ENCODE results near the gene FAF1.

The FAF1 gene

DNA sequence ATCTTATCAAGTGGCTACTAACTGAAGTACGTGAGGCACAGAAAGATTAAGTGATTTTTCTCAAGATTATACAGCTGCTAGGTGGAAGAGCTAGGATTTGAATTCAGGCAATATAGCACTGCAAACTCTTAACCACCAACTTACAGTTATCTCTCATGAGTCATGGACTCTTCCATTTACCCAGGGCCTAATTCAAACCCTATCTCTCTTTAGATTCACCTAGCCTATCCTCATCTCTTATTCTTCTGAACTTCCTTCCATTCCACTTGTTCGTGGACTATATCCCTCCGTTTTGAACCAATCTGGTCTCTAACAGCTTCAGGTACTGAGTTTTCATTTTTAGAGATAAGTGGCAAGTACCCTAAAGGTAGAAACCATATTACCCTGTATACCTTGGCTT, 444.0 kb downstream of the FAF1 start:
- Histone ChIP-seq H3K4me1 (ENCODE audit: control insufficient read depth, insufficient read depth, low read length) (no peaks in the 10 kb centered on the region), H3K36me3 (ENCODE audit: control insufficient read depth, insufficient read depth, low read length) (no peaks in the 10 kb centered on the region), H3K9ac (ENCODE audit: low read length) (no peak overlapping the region), H3K27ac (ENCODE audit: low read depth, low read length) (no peak overlapping the region), H3K4me3 (ENCODE audit: low read length) (no peak overlapping the region), H3K27me3 (ENCODE audit: control insufficient read depth, insufficient read depth, low read length) (no peaks in the 10 kb centered on the region)

DNA sequence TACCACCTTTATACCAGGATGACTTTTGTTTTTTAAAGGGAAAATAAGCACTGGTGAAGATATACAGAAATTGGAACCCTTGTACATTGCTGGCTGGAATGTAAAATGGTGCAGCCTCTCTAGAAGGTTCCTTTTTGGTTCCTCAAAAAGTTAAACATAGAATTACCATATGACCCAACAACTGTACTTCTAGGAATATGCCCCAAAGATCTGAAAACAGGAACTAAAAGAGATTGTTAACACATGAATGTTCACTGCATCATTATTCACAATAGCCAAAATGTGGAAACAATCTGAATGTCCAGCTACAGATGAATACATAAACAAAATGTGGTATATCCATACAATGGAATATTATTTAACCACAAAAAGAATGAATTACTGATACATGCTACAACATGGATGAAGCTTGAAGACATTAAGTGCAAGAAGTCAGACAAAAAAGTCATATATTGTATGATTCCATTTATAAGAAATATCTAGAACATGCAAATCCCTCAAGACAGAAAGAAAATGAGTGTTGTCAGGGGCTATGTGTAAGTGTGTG, 452.0 kb downstream of the FAF1 start:
- Histone ChIP-seq H3K36me3 (ENCODE audit: control insufficient read depth, insufficient read depth, low read length) (peaks cover 2% of the 10 kb centered on the region), H3K27ac (ENCODE audit: low read depth, low read length) (no peak overlapping the region), H3K4me3 (ENCODE audit: low read length) (no peak overlapping the region), H3K4me1 (ENCODE audit: control insufficient read depth, insufficient read depth, low read length) (no peaks in the 10 kb centered on the region), H3K27me3 (ENCODE audit: control insufficient read depth, insufficient read depth, low read length) (no peaks in the 10 kb centered on the region), H3K9ac (ENCODE audit: low read length) (no peak overlapping the region)

DNA sequence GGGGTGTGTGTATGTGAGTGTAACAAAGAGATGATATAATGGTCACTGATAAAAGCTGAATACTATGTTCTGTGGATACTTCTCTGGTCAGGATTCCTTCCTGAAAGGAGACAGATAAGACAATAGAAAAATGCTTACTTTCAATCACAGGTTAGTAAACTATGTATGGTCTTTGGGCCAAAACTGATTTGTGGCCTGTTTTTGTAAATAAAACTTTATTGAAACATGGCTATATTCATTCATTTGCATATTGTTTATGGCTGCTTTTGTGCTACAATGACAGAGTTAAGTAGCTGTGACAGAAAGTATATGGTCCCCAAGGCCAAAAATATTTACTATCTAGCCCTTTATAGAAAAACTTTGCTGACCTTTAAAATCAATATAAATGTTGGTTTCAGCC, 454.6 kb downstream of the FAF1 start:
- Histone ChIP-seq H3K27me3 (ENCODE audit: control insufficient read depth, insufficient read depth, low read length) (no peaks in the 10 kb centered on the region), H3K4me1 (ENCODE audit: control insufficient read depth, insufficient read depth, low read length) (no peaks in the 10 kb centered on the region), H3K9ac (ENCODE audit: low read length) (no peak overlapping the region), H3K27ac (ENCODE audit: low read depth, low read length) (no peak overlapping the region), H3K36me3 (ENCODE audit: control insufficient read depth, insufficient read depth, low read length) (peaks cover 2% of the 10 kb centered on the region), H3K4me3 (ENCODE audit: low read length) (no peak overlapping the region)

DNA sequence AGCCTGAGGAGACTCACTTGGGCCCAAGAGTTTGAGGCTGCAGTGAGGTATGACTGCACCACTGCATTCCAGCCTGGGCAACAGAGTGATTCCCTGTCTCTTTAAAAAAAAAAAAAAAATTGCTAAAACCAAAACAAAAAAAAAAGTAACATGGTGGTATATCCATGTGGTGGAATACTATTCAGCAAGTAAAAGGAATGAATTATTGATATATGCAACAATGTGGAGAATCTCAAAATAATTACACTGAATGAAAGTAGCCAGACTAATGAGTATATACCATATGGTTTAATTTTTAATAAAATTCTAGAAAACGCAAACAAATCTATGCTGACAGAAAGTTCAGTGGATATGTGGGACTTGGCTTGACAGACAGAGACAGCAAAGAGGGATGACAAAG, 456.6 kb downstream of the FAF1 start:
- H3K27ac ChIP-seq (ENCODE audit: low read depth, low read length): no peak overlapping the region
- H3K9ac ChIP-seq (ENCODE audit: low read length): no peak overlapping the region
- H3K36me3 ChIP-seq (ENCODE audit: control insufficient read depth, insufficient read depth, low read length): peaks cover 2% of the 10 kb centered on the region
- H3K4me1 ChIP-seq (ENCODE audit: control insufficient read depth, insufficient read depth, low read length): no peaks in the 10 kb centered on the region
- H3K27me3 ChIP-seq (ENCODE audit: control insufficient read depth, insufficient read depth, low read length): no peaks in the 10 kb centered on the region
- H3K4me3 ChIP-seq (ENCODE audit: low read length): no peak overlapping the region

DNA sequence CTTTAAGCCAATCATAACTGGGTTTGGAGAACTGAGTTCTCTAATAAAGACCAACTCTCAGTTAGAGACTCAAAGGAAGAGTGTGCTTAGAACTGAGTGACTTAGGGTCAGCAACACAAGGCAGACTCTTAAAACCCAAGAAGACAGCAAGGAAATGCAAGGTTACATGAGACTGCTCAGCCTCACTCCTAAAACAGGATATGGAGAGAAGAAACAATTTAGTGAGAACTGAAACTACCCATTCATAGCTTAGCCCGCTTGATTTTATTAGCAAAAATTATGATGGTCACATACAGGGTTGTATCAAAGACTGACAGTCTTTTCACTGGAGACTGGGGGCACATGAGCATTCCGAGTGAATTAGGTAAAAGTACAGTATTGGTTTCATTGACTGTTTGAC, 457.9 kb downstream of the FAF1 start:
- Histone ChIP-seq H3K4me1 (ENCODE audit: control insufficient read depth, insufficient read depth, low read length) (no peaks in the 10 kb centered on the region), H3K27ac (ENCODE audit: low read depth, low read length) (no peak overlapping the region), H3K27me3 (ENCODE audit: control insufficient read depth, insufficient read depth, low read length) (no peaks in the 10 kb centered on the region), H3K36me3 (ENCODE audit: control insufficient read depth, insufficient read depth, low read length) (peaks cover 2% of the 10 kb centered on the region), H3K4me3 (ENCODE audit: low read length) (no peak overlapping the region), H3K9ac (ENCODE audit: low read length) (no peak overlapping the region)

DNA sequence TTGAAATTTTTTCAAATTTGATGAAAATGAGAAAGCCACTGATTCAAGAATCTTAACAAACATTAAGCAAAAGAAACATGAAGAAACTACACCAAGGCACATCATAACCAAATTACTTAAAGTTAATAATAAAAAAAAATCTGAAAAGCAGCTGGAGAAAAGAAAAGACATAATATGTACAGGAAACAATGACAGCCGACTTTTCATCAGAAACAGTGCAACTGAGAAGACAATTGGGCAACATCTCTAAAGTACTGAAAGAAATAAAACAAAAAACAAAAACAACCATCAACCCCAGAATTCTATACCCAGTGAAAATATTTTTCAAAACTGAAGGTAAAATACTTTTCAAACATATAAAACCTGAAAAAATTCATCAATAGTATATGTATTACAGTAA, 463.1 kb downstream of the FAF1 start:
- Histone ChIP-seq H3K27ac (ENCODE audit: low read depth, low read length) (no peak overlapping the region), H3K4me3 (ENCODE audit: low read length) (no peak overlapping the region), H3K36me3 (ENCODE audit: control insufficient read depth, insufficient read depth, low read length) (no peaks in the 10 kb centered on the region), H3K4me1 (ENCODE audit: control insufficient read depth, insufficient read depth, low read length) (no peaks in the 10 kb centered on the region), H3K9ac (ENCODE audit: low read length) (no peak overlapping the region), H3K27me3 (ENCODE audit: control insufficient read depth, insufficient read depth, low read length) (no peaks in the 10 kb centered on the region)

DNA sequence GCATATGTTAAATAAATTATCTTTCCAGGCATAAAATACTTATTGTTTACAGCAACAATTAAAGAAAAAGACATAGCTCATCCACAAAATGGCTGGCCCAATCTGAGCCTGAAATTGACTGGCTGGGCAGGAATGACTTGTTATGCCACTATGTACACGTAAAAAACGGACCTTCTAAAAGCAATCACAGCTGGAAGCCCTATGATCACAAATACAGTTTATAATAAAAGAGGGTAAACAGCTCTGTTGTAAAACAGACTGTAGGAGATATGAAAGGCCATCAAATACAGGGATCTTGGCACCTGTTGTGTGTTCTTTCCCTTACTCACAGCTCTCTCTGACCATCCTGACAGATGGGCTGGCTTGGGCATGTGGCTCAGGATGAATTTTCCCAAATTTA, 466.4 kb downstream of the FAF1 start:
- H3K27ac ChIP-seq (ENCODE audit: low read depth, low read length): no peak overlapping the region
- no peaks in the 10 kb centered on the region for H3K27me3 ChIP-seq (ENCODE audit: control insufficient read depth, insufficient read depth, low read length)
- no peaks in the 10 kb centered on the region for H3K36me3 ChIP-seq (ENCODE audit: control insufficient read depth, insufficient read depth, low read length)
- no peaks in the 10 kb centered on the region for H3K4me1 ChIP-seq (ENCODE audit: control insufficient read depth, insufficient read depth, low read length)
- no peak overlapping the region for H3K9ac ChIP-seq (ENCODE audit: low read length)
- H3K4me3 ChIP-seq (ENCODE audit: low read length): no peak overlapping the region

DNA sequence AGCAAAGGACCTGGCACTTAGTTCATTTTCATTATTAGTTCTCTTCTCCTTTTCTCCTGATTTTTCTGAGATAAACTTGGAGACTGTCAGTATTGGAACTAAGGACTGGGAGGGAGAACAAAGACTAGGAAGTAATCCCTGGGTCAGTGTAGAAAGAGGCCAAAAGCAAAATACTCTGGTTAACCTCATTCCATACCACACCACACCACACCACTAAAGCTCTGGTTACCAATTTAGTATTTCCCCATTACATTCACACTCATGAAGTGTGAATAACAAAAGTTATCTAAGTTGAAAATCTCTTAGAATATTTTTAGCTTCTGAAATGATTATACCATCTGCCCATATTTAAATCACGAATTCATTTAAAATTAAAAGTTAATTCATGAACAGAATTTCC, 467.9 kb downstream of the FAF1 start:
- no peaks in the 10 kb centered on the region for H3K36me3 ChIP-seq (ENCODE audit: control insufficient read depth, insufficient read depth, low read length)
- H3K4me1 ChIP-seq (ENCODE audit: control insufficient read depth, insufficient read depth, low read length): no peaks in the 10 kb centered on the region
- no peak overlapping the region for H3K4me3 ChIP-seq (ENCODE audit: low read length)
- H3K27ac ChIP-seq (ENCODE audit: low read depth, low read length): no peak overlapping the region
- H3K9ac ChIP-seq (ENCODE audit: low read length): no peak overlapping the region
- H3K27me3 ChIP-seq (ENCODE audit: control insufficient read depth, insufficient read depth, low read length): no peaks in the 10 kb centered on the region

DNA sequence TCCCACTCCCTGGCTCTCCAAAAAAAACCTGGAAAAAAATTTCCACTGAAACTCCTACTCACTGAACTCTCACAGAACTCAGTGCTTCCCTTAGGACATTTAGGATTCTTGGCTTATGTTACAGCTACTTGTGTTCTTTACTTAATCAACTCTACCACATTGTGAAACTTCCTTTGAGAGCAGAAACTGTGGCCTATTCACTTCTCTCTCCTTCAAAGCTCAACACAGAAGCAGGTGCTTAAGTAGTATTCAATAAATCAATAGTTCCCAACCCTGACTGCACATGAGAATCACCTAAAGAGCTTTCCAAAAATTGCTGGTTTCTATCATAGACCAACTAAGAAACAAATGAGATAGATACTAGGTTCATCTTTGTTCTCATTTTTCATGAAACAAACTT, 468.9 kb downstream of the FAF1 start:
- H3K36me3 ChIP-seq (ENCODE audit: control insufficient read depth, insufficient read depth, low read length): no peaks in the 10 kb centered on the region
- H3K27me3 ChIP-seq (ENCODE audit: control insufficient read depth, insufficient read depth, low read length): no peaks in the 10 kb centered on the region
- no peak overlapping the region for H3K27ac ChIP-seq (ENCODE audit: low read depth, low read length)
- H3K4me1 ChIP-seq (ENCODE audit: control insufficient read depth, insufficient read depth, low read length): no peaks in the 10 kb centered on the region
- no peak overlapping the region for H3K9ac ChIP-seq (ENCODE audit: low read length)
- no peak overlapping the region for H3K4me3 ChIP-seq (ENCODE audit: low read length)

DNA sequence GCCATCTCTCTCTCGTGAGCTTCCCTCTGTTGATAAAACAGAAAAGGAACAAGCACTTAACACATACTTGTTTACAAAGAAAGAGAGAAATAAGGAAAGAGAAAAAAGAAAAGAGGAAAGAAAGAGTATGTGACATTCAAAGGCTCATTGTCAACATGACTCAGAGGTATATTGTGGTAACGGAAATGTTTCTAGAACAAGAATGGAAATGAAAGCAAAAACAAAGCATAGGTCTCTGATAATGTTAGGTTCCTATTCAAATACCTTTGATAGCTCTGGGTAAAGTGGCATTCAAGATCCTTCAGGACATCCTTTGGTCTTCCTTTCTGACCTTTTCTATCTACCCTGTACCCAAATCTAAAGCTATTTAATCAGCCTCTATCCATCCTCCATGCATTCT, 469.4 kb downstream of the FAF1 start:
- Histone ChIP-seq H3K4me1 (ENCODE audit: control insufficient read depth, insufficient read depth, low read length) (no peaks in the 10 kb centered on the region), H3K27me3 (ENCODE audit: control insufficient read depth, insufficient read depth, low read length) (no peaks in the 10 kb centered on the region), H3K9ac (ENCODE audit: low read length) (no peak overlapping the region), H3K27ac (ENCODE audit: low read depth, low read length) (no peak overlapping the region), H3K4me3 (ENCODE audit: low read length) (no peak overlapping the region), H3K36me3 (ENCODE audit: control insufficient read depth, insufficient read depth, low read length) (no peaks in the 10 kb centered on the region)

DNA sequence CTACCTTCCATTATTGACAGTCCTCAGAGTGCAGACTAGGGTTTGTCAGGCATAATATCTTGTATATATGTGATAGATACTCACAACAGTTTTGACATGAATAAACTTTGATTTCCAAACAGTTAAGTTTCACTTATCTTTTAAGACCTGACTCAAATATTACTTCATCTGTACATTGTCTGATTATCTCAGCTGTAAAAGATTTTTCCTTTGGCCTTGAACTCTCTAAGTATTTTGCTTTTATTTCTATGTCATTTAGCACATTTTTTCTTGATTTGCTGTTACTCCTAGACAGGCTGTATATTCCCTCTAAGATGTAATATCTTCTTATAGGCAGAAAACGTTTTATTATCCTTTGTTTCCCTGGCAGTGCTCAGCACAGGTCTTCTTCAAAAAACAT, 471.2 kb downstream of the FAF1 start:
- Histone ChIP-seq H3K9ac (ENCODE audit: low read length) (no peak overlapping the region), H3K4me3 (ENCODE audit: low read length) (no peak overlapping the region), H3K27ac (ENCODE audit: low read depth, low read length) (no peak overlapping the region), H3K27me3 (ENCODE audit: control insufficient read depth, insufficient read depth, low read length) (no peaks in the 10 kb centered on the region), H3K36me3 (ENCODE audit: control insufficient read depth, insufficient read depth, low read length) (no peaks in the 10 kb centered on the region), H3K4me1 (ENCODE audit: control insufficient read depth, insufficient read depth, low read length) (no peaks in the 10 kb centered on the region)

DNA sequence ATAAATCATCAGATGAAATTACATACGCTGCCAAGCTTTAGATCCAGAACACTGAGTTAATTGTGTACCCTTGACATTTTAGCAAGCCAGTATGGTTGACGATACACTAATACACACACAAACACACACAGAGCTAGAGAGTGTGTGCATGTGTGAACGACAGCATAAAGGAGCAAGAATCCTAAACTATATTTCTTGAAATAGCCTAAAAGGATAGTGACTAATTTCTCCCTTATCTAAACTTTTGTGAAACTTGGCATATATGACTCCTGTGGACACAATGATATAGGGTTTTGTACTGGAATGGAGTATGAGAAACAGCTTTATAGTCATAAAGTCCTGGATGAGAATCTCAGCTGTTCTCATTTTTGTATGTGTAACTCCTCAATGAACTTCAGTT, 471.7 kb downstream of the FAF1 start:
- H3K27me3 ChIP-seq (ENCODE audit: control insufficient read depth, insufficient read depth, low read length): no peaks in the 10 kb centered on the region
- H3K4me1 ChIP-seq (ENCODE audit: control insufficient read depth, insufficient read depth, low read length): no peaks in the 10 kb centered on the region
- no peaks in the 10 kb centered on the region for H3K36me3 ChIP-seq (ENCODE audit: control insufficient read depth, insufficient read depth, low read length)
- H3K27ac ChIP-seq (ENCODE audit: low read depth, low read length): no peak overlapping the region
- no peak overlapping the region for H3K9ac ChIP-seq (ENCODE audit: low read length)
- H3K4me3 ChIP-seq (ENCODE audit: low read length): no peak overlapping the region

DNA sequence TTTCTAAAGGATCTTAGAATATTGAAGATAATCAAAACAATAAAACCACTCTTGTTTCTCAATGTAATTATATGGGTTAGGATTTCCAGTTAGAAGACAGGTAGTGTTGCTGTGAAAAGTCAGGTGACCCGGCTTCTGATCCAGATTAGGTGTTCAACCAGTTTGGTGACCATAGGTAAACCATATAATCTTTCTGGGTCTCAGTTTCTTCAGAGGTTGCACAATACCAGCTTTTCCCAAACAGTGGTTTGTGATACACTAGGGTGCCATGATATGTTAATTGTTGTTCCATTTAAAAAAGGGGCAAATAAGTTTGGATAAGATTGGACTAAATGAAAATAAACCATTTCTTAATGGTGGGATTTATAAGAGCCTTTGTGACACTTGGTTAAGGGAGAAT, 472.3 kb downstream of the FAF1 start:
- Histone ChIP-seq H3K27ac (ENCODE audit: low read depth, low read length) (no peak overlapping the region), H3K4me1 (ENCODE audit: control insufficient read depth, insufficient read depth, low read length) (no peaks in the 10 kb centered on the region), H3K27me3 (ENCODE audit: control insufficient read depth, insufficient read depth, low read length) (no peaks in the 10 kb centered on the region), H3K9ac (ENCODE audit: low read length) (no peak overlapping the region), H3K36me3 (ENCODE audit: control insufficient read depth, insufficient read depth, low read length) (no peaks in the 10 kb centered on the region), H3K4me3 (ENCODE audit: low read length) (no peak overlapping the region)
